GM12873 (cell line): ENCODE results near the gene PRKCE.

ENCODE experiments used
- TF ChIP-seq, protein P1 (sequence below): IDR thresholded peaks from 2 replicates; pipeline ENCODE4 v1.5.1; 2012; ENCODE audit warnings: low read depth, mild to moderate bottlenecking, moderate library complexity, low read length, control low read depth; ENCODE audit not compliant: insufficient read depth; ENCODE audit errors: missing control alignments

PRKCE gene

DNA sequence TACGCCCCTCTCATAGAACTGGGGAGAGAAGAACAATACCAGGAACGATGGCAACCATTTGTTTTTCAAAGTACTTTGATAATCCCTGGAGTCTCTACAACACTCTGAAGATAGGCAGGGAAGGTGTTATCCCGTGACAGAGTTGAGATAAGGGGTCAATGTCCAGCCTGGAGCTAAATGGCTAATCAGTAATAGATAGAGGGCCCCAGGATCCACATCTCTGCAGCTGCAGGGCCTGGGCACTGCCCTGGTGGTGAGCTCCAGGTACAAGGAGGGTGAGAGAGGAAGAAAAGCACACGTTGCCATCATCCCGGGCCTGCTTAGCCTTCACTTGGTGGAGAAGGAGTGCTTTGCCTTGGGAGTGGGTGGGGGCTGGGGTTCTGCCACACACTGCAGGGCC is 260.6 kb downstream of the PRKCE start:
- TF ChIP-seq, protein P1, sequence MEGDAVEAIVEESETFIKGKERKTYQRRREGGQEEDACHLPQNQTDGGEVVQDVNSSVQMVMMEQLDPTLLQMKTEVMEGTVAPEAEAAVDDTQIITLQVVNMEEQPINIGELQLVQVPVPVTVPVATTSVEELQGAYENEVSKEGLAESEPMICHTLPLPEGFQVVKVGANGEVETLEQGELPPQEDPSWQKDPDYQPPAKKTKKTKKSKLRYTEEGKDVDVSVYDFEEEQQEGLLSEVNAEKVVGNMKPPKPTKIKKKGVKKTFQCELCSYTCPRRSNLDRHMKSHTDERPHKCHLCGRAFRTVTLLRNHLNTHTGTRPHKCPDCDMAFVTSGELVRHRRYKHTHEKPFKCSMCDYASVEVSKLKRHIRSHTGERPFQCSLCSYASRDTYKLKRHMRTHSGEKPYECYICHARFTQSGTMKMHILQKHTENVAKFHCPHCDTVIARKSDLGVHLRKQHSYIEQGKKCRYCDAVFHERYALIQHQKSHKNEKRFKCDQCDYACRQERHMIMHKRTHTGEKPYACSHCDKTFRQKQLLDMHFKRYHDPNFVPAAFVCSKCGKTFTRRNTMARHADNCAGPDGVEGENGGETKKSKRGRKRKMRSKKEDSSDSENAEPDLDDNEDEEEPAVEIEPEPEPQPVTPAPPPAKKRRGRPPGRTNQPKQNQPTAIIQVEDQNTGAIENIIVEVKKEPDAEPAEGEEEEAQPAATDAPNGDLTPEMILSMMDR = no peak

DNA sequence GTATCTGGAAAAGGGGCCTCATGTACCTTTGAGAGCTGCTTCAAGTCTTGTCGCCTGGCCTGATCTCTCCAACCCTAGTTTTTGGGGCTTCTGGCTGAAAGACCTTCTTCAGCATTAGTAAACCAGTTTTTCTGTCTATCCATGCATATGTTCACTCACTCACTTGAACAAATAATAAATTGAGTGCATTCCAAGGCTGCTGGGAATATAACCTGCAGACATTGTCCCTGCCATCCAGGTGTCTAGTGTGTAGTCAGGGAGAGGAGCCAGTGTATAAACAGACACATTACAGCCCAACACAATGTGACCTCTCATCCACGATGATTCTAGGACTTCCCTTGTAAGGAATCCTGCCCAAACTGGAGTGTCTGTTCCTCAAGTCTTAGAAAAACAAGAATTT is 262.1 kb downstream of the PRKCE start:
- TF ChIP-seq, protein P1 = no peak

DNA sequence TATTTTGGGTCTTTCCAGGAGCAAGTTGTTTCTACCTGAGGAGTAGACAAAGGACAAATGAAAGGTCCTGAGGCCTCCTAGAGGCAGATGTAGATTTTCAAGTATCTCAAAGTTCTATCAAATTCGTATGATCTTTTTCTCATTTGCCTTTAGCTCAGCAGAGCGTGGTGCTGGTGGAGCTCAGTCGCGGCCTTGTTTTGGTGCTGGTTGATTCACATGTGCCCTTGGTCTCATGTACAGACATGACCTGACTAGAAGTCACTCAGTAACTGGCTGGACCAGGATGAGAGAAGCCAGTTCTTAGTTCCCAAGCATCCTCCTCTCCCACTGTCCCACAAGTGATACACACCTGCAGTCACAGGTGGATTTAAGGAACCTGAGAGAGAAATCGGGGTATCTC is 264.0 kb downstream of the PRKCE start:
- TF ChIP-seq, protein P1 = peak; percentile 2

DNA sequence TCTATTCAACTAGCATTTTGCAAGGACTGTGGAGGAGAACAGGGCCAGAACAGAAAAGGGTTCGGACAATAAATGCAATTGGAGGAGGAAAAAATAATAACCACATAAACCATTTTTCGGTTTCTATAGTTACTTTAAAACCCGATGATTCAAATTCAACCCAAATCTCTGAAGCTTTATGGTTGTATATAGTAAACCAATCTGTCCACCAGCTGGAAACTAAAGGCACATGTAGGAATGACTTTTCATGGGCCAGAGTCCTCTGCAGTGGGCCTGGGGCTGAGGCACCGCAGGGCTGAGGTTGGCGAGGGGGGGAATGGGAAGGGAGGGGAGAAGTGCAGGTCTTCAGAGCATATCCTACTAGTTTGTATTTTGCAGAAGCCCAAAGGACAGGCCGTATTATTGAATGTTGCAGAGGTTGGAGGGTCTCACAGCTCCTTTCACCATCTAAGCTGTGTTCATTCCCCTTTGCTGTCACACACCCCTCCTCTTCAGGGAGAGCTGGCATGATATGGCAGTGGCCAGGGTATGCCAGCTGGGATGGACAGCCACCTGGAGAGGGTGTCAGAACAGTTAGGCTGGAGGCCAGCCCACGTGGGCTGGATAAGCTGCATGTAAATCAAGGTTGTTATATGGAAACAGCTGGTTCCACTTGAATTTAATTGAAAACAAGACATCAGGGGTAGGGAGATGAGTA is 267.1 kb downstream of the PRKCE start:
- TF ChIP-seq, protein P1 = no peak

DNA sequence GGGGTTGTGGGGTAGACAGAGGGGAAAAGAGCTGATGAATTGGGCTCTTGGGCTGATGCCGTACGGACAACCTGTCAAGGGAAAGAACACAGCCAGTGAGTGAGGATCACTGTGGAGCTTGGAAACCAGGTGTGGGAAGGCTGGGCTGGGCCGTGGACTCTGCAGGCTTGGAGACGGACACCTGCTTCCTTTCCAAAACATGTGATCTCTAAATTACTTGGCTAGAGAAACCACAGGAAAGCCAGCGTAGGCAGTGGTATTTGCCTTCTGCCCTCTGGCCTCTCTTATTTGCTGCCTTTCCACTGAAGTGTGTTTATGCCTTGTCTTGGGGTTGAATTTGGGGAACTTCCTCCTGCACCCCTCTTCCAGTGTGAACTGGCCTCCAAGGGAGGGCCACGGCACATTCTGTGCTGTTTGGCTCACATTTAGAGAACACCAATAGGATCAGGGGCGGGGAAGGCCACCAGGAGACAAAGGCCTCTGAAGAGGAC is 267.7 kb downstream of the PRKCE start:
- TF ChIP-seq, protein P1 = no peak

DNA sequence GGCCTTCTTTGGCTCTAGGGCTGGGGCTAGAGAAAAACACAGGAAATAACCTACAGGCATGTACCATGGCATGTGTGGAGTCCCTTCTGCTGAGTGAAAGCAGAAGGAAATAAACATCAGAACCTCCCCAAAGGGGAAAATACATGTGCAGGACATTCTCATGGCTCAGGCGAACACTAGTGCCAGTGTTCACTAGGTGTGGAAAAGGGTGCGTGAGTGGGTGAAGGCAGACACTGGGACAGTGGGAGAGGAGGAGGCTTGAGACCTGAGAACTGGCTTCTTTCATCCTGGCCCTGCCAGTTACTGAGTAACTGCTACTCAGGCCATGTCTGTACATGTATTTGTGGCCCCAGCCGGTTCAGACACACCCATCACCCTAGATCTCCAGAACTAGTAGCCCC is 268.2 kb downstream of the PRKCE start:
- TF ChIP-seq, protein P1 = no peak

DNA sequence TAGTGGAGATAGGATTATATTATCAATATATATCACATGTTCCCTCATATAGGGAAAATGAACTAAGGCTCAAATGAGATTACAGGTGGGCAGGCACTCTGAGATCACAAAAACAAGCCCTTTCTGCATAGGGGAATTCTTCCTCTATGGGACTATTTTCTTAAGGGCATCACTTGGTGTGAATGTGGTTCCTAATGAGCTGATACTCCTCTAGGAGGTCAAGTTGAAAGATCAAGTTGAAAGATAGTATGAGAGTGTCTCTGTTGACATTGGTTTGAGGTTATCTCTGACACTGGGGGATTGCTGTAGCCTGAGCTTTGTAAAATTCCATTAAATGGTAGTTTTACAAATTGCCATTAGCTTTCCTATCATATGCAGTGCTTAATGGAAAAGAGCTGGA is 270.4 kb downstream of the PRKCE start:
- TF ChIP-seq, protein P1 = no peak
